ENCODE results near the gene SEC24C.

GRCh38 chr10:73812657-73813056, 68.5 kb downstream of the SEC24C start:
- TF ChIP-seq CTCF (IDR thresholded peaks at IDR 0.05), result no peak
- no peak for TF ChIP-seq POLR2A (IDR thresholded peaks at IDR 0.05)
